T-helper 1 cell treated with Interleukin-12 subunit alpha and Interleukin-12 subunit beta and Interleukin-4 antibody, amounts not matched to agents 30 ng/mL and 1 ng/mL, for 36 hours (primary cell): ENCODE data around the gene SPA17. TPM values are rescaled to one million over a fixed set of nuclear protein-coding genes. Genes with fewer than 3 reads are reported as not detected.

Experiments used
- intact Hi-C: fragments of 100-400 bp; cut with micrococcal nuclease; formaldehyde crosslinking; loops from one replicate; pipeline ENCODE4 v1.15.1; 2024
- total RNA-seq: library from RNA; stranded (reverse); gene quantifications from 2 replicates; pipeline ENCODE4 v1.2.3, GENCODE V29; 2022

Gene SPA17
- total RNA-seq, 1 donor from 2014 or later = 1.8 TPM

GRCh38 chr11:124661553-124661952 is 12.2 kb upstream of the SPA17 start:
- intact Hi-C loops = no loop called here

DNA sequence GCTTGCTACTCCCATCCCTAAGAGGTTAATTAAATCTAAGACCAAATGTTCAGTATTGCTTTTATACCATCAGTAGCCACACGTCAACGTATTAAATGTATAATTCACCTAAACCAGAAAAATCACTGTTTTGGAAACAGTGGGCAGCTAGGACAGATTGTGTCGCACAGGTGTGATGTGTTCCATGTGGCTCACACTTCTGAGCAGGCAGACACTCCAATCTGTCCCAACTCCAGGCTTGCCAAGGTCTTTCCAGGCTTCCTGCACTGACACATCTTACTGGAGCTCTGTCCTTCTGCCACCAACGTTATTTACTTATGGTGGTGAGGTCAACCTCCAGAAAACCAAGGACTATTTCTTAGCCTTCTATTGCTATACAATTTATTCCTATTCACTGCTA is 11.6 kb upstream of the SPA17 start:
- intact Hi-C loops = no loop called here

GRCh38 chr11:124663861-124664260 is 9.8 kb upstream of the SPA17 start:
- intact Hi-C loops = no loop called here

GRCh38 chr11:124667601-124668000 is 6.1 kb upstream of the SPA17 start:
- intact Hi-C loops = no loop called here

DNA sequence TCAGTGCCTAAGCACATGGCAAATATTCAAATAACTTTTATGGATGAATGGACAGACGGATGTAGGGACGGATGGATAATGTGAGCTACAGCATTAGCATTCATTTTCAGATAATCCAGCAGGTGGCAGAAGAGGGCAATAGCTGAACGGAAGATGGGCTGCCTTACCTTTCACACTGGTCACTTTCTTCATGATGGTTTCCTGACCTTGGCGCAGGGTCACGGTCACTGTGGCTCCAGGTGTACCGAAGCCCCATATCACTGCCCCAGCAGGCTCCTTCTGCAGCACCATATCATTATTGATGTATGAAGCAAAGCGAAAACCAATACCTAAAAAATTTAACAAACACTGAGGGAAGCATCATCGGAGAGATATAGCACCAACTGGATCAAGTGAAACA is 4.5 kb upstream of the SPA17 start:
- intact Hi-C loops = loop anchor here (1.0 to 2.0 kb wide), 9 partner anchors 24 to 207 kb away; no protein-coding TSS in a partner anchor

GRCh38 chr11:124670732-124671131 is 3.0 kb upstream of the SPA17 start:
- intact Hi-C loops = loop anchor here (5.0 kb wide), 1 partner anchor 922 kb away; the partner anchor contains the start of gene STT3A

DNA sequence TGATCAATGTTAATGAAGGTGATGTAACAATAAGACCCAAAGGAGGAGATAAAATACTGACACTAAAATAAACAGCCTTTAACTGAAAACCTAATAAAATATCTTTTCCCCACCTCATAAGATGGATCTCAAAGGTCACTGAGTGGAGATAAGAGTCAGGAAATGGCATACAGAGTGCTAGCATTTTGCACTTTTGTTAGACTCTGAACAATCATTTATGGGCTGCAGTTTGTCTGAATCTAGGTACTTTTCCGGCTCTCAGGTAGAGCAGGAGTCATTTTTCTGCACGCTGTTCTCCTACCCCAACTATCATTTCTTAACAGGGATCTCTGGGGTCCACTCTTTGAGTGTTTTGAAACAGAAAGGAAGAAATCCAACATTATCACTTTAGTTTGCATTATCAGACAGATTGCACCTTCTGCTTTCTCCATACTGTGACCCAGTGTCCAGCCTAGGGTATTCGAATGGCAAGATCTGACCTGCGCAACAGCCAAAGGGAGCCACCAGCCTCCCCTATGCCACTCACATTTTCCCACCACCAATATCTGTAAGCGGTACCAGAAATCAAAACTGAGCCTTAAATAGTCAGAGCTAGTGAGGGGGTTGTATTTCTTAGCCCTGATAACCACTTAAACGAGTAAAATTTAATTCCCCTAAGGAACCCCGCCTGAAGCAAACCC is 1.0 kb upstream of the SPA17 start:
- intact Hi-C loops = loop anchor here (1.0 to 5.0 kb wide), 13 partner anchors 46 to 1215 kb away; partner anchors contain the start of genes CCDC15, EI24, HYLS1 and MSANTD2

DNA sequence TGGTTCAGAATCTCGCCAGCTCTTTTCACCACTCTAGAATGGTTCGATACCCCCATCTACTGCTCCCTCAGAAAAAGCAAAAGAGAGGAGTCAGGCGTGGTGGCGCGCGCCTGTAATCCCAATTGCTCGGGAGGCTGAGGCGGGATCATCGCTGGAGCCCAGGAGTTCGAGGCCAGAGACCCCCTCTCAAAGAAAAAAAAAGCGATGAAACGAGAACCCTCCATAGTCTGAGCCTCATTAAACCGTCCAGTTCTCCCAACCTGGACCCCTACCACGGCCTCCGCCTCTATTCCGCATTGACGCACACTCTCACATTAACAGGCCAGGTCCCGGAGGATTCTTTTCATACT is 439 bp downstream of the SPA17 start:
- intact Hi-C loops = loop anchor here (5.0 kb wide), 1 partner anchor 918 kb away; the partner anchor contains the start of gene STT3A

DNA sequence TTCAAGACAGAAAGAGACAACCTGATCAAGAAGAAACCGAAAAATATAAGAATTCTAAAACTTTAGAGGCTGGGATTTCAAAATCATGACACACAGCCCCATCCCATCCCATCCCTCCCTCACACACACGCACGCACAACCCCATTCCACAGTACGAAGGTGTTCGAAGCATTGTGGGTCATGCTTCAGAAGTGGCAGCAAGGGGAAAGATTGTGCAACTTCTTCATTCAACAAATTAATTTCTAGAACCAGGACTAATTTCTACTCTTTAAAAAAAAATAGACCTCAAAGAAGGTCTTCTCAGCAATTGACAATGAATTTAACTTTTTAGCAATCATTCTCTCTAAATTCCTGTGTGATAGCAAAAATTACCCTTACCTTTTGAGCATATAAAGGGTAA is 867 bp downstream of the SPA17 start:
- intact Hi-C loops = loop anchor here (5.0 kb wide), 1 partner anchor 918 kb away; the partner anchor contains the start of gene STT3A

GRCh38 chr11:124676386-124676785 is 2.7 kb downstream of the SPA17 start:
- intact Hi-C loops = loop anchor here (5.0 kb wide), 1 partner anchor 836 kb away; no protein-coding TSS in a partner anchor

- intact Hi-C loops = loop anchor here (5.0 kb wide), 1 partner anchor 834 kb away; no protein-coding TSS in a partner anchor
Measured at GRCh38 chr11:124678416-124678815, 4.7 kb downstream of the SPA17 start.

- intact Hi-C loops = no loop called here
Measured at GRCh38 chr11:124681421-124681820, 7.7 kb downstream of the SPA17 start.

GRCh38 chr11:124682443-124682842 is 8.7 kb downstream of the SPA17 start:
- intact Hi-C loops = no loop called here

- intact Hi-C loops = no loop called here
Measured at GRCh38 chr11:124693142-124693541, 19.4 kb downstream of the SPA17 start.

DNA sequence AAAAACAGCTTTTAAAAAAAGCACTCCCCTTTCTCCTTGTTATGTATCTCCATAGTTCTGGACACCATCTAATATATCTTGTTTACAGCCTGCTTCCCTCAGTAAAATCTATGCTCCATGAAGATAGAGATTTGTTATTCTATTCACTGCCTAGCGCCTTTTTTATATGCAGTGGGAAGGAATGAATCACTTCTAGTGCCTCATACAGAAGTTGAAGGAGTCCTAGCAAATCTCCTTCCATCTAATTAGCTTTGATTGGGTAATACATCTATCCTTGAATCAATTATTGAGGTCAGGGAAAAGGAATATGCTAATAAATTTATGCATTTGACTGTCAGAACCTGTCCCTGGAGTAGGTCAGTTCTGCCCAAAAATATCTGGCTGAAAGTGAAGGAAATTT is 25.8 kb downstream of the SPA17 start:
- intact Hi-C loops = no loop called here

GRCh38 chr11:124700028-124700427 is 26.3 kb downstream of the SPA17 start:
- intact Hi-C loops = no loop called here

DNA sequence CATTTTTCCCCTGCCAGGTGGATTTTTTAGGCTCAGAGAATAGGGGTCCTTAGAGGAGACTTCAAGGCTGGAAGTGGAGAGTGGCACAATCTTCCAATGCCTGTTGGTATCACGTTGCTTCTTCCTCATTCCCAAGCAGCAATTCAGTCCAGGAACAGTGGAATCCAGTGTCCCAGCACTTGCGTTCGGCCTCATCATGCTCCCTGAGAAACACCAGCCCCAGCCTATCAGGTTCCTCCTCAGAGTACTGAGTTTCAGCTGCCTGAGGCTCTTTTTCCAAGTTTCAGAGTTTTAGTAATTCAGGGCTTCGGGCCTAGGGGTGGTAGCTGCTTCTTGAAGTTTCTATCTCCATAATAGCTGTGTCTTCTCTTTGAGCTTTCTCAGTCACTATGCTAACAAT is 34.1 kb downstream of the SPA17 start:
- intact Hi-C loops = no loop called here

DNA sequence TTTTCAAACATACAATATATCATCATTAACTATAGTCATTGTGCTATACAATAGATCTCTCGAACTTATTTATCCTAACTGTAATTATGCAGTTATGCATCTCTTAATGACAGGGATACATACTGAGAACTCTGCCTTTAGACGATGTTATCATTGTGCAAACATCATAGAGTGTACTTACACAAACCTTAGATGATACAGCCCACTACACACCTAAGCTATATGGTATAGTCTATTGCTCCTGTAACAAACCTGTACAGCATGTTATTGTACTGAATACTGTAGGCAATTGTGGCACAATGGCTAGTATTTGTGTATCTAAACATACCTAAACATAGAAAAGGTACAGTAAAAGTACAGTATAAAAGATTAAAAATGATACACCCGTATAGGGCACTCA is 38.7 kb downstream of the SPA17 start:
- intact Hi-C loops = no loop called here

DNA sequence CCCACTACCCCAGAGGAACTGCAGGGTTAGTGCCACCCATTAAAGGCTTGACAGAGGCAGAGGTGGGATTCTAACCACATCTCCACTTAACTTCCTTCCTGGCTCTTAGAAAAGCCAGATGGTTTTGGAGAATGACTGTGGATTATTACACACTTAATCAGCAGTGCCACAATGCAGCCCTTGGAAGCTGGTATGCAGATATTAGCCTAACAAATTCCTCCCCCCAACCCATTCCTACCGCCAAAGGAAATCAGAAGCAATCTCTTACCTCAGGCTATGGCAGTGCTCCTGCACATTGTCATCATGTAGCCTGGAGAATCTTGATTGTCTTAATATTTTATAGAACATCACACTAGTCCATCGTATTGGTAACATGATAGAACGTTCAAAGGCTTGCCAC is 42.9 kb downstream of the SPA17 start:
- intact Hi-C loops = no loop called here

GRCh38 chr11:124717421-124717785 is 43.7 kb downstream of the SPA17 start:
- intact Hi-C loops = no loop called here

DNA sequence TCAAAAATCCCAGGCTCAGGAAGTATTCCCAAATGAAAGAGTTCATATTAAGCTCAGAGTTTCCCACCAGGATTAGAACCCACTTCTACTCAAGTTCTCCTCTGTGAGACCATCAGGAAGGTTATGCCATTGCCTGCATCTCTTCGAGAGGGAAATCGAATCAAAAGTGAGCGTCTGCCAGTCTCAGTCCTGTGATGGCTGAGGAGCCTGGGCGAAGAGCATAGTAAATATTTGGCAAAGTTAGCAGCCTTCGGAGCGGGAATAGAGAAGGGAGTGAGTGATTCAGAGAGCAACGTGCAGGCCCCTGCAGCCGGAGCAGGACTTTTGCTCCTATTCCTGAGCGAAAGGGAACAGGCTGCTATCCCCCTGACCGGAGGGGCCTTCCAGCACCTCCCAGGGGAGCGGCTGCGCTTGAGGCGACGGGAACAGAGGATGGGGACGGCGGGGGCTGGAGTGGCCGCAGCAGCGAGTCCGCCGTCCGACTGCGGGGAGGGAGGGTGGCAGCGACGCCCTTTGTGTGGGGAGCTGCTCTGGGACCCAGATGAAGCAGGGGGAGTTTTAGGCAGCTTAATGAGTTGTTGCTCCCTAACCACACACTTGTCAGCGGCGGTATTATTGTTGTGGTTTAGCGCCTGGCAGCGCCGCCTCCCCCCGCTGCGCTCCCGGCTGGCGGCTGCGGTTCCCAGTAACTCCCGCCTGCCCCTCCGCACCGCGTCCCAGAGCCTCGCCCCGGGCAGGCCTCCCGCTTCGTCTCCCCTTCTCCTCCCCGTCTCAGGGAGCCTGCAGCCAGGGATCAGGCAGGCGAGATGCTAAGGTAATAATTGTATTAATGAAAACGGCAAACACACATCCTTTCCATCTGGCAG is 44.3 kb downstream of the SPA17 start:
- intact Hi-C loops = loop anchor here (1.0 kb wide), 1 partner anchor 45 kb away; the partner anchor contains the start of genes SIAE and SPA17

DNA sequence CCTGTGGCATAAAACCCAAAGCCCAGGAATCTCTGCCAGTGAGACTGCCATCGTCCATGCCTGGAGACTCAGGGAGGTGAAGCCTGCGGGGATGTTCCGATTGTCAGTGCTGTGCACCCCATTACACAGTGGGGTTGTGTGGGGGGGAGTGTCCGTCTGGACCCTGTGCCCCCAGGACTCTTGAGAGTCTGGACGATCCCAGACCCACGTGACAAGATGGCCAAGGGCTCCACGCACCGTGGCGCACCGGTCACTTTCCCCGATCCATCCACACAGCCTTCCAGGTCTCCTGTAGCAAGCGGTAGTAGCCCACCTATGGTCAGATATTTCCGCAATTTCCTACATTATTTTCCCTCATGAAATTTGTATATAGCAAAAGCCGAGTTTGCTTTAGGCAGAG is 45.1 kb downstream of the SPA17 start:
- intact Hi-C loops = loop anchor here (1.0 kb wide), 1 partner anchor 46 kb away; the partner anchor contains the start of genes SIAE and SPA17
